Fibroblast of lung (primary cell): ENCODE measurements around the gene CMIP.

Source experiments
- CTCF ChIP-seq, 2 donors: IDR thresholded peaks in 1 of 2; conservative IDR thresholded peaks in 1 of 2; 1 replicate in 1 of 2; 2 replicates in 1 of 2; pipeline ENCODE4 v1.5.1; 2011 to 2012; ENCODE audit warnings: low read length in 2 of 2, control low read depth in 1 of 2, inconsistent platforms in 1 of 2, low read depth in 1 of 2, mild to moderate bottlenecking in 1 of 2
- EZH2 ChIP-seq: IDR thresholded peaks from 2 replicates; pipeline ENCODE4 v1.5.1; 2012; ENCODE audit warnings: low read length, control low read depth, mild to moderate bottlenecking; ENCODE audit errors: missing control alignments

GRCh38 chr16:81608523-81609209 is 164.1 kb downstream of the CMIP start:
- TF ChIP-seq EZH2, result no peak
- TF ChIP-seq CTCF (conservative IDR thresholded peaks at IDR 0.05 in 1 of 2, IDR thresholded peaks at IDR 0.05 in 1 of 2; ENCODE audit: low read depth in 1 of 2, low read length in 2 of 2), result no peak
